K562 (cell line): Measurements from ENCODE around the gene FBRS. TPM values are rescaled to one million over a fixed set of nuclear protein-coding genes. Genes with fewer than 3 reads are reported as not detected.

Experiments
- CREB3 ChIP-seq: fragments of 450-650 bp; conservative IDR thresholded peaks from 2 replicates; pipeline ENCODE4 v1.6.1; 2016; ENCODE audit warnings: missing genetic modification characterization, low read depth, mild to moderate bottlenecking, missing compliant biosample characterization, moderate library complexity
- EGR1 ChIP-seq: fragments of 450-650 bp; conservative IDR thresholded peaks from 2 replicates; pipeline ENCODE4 v1.6.1; 2017; ENCODE audit warnings: mild to moderate bottlenecking
- ELK3 ChIP-seq: fragments of 450-650 bp; formaldehyde crosslinking; IDR thresholded peaks from 2 replicates; pipeline ENCODE4 v1.4.0; 2020; ENCODE audit warnings: mild to moderate bottlenecking
- ETV5 ChIP-seq: sonication (generic); formaldehyde crosslinking; IDR thresholded peaks from 2 replicates; pipeline ENCODE4 v1.4.0; 2020; ENCODE audit warnings: low read depth, mild to moderate bottlenecking, missing genetic modification reagents
- GTF2F1 ChIP-seq: IDR thresholded peaks from 2 replicates; pipeline ENCODE4 v1.6.1; 2011; ENCODE audit warnings: low read depth, low read length, improper control_type of control experiment
- MAFK ChIP-seq: IDR thresholded peaks from 2 replicates; pipeline ENCODE4 v1.6.1; 2011; ENCODE audit warnings: low read length, improper control_type of control experiment
- MGA ChIP-seq: fragments of 450-650 bp; IDR thresholded peaks from 2 replicates; pipeline ENCODE4 v1.6.1; 2016; ENCODE audit warnings: mild to moderate bottlenecking, moderate library complexity
- NCOA2 ChIP-seq, 2 experiments: fragments of 450-650 bp; IDR thresholded peaks; 2 replicates each; pipeline ENCODE4 v1.6.1; 2018; ENCODE audit warnings: mild to moderate bottlenecking in 2 of 2, moderate library complexity in 1 of 2; ENCODE audit not compliant: partially characterized antibody in 2 of 2
- PRMT5 ChIP-seq: sonication (generic); formaldehyde crosslinking; IDR thresholded peaks from 2 replicates; pipeline ENCODE4 v1.5.0; 2020; ENCODE audit warnings: missing genetic modification reagents
- SIN3A ChIP-seq, 2 experiments: fragments of 150-350 bp in 1 of 2; IDR thresholded peaks; 2 replicates each; pipeline ENCODE4 v1.6.1; 2011 to 2016; ENCODE audit warnings: borderline replicate concordance in 2 of 2, low read depth in 2 of 2, low read length in 2 of 2, mild to moderate bottlenecking in 2 of 2, moderate library complexity in 2 of 2; ENCODE audit not compliant: control insufficient read depth in 1 of 2
- TBL1XR1 ChIP-seq, 2 experiments: IDR thresholded peaks; 2 replicates each; pipeline ENCODE4 v1.6.1; 2012; ENCODE audit warnings: improper control_type of control experiment in 2 of 2, low read length in 2 of 2, mild to moderate bottlenecking in 1 of 2
- ZNF354B ChIP-seq: fragments of 250-450 bp; sonication (Bioruptor Pico); IDR thresholded peaks from 2 replicates; pipeline ENCODE4 v1.4.0; 2020
- ZNF41 ChIP-seq: fragments of 250-450 bp; sonication (Bioruptor Pico); conservative IDR thresholded peaks from 2 replicates; pipeline ENCODE4 v1.4.0; 2020; ENCODE audit warnings: mild to moderate bottlenecking
- ZNF77 ChIP-seq: fragments of 250-450 bp; sonication (Bioruptor Pico); IDR thresholded peaks from 2 replicates; pipeline ENCODE4 v1.5.0; 2020
- polyA plus RNA-seq, 8 experiments: library from polyadenylated mRNA; depleted of rRNA in 4 of 8; stranded (reverse) in 5 of 8; unstranded in 3 of 8; fragments of >200 nt; fragmentation: Nextera tagmentation in 2 of 8; fragmentation: Illumina TruSeq in 1 of 8; extraction: Ambion mirVana in 2 of 8; extraction: Trizol in 1 of 8; gene quantifications; 2 replicates each; pipeline versions ENCODE4 v1.2.1 to v1.2.3, GENCODE V29; 2011 to 2014; ENCODE audit warnings: inconsistent platforms in 1 of 8, missing spikeins in 1 of 8
- total RNA-seq, 7 experiments: library from RNA; depleted of rRNA in 6 of 7; stranded (reverse); fragments of >200 nt in 6 of 7; fragmentation: Illumina TruSeq in 2 of 7; extraction: Trizol in 2 of 7; gene quantifications; 2 replicates each; pipeline versions ENCODE4 v1.2.1 to v1.2.3, GENCODE V29; 2011 to 2021; ENCODE audit warnings: low replicate concordance in 1 of 7

Gene FBRS
- total and polyA plus RNA-seq, 9 of the 15 experiments (the other 6 are each of a cell fraction or from before 2014, with no cell fraction given), result 0.32 to 59.5 (median 13.1) TPM

- TF ChIP-seq MGA (no peak; the same call in 1 of the 2 replicates), TBL1XR1 (IDR thresholded peaks at IDR 0.05; ENCODE audit: low read length in 2 of 2) (no peak), PRMT5 (CRISPR knock-in tag) (no peak), MAFK (no peak), ZNF77 (CRISPR knock-in tag) (no peak), CREB3 (tag) (no peak), ZNF41 (CRISPR knock-in tag) (no peak), EGR1 (no peak), ETV5 (no peak; the same call in 1 of the 2 replicates), SIN3A (IDR thresholded peaks at IDR 0.05; ENCODE audit: borderline replicate concordance in 2 of 2, control insufficient read depth in 1 of 2, low read depth in 2 of 2, low read length in 2 of 2) (peak in 1 of 2 experiments; percentile 53; a peak in 2 of 4 replicates), NCOA2 (IDR thresholded peaks at IDR 0.05; ENCODE audit: partially characterized antibody in 2 of 2) (no peak), ZNF354B (CRISPR knock-in tag) (no peak), GTF2F1 (no peak), ELK3 (no peak)
Observed at GRCh38 chr16:30656974-30657865, 1.0 kb upstream of the FBRS start (continued).
